Fibroblast of peridontal ligament (primary cell): ENCODE results near the gene CCDC124.

ENCODE experiments used
- DNase-seq: peaks from one replicate; pipeline ENCODE4 v3.0.0-alpha.2; 2010; ENCODE audit errors: extremely low read depth

CCDC124 gene

GRCh38 chr19:17953869-17954268 is 21.1 kb downstream of the CCDC124 start:
- DNase-seq: no peak

DNA sequence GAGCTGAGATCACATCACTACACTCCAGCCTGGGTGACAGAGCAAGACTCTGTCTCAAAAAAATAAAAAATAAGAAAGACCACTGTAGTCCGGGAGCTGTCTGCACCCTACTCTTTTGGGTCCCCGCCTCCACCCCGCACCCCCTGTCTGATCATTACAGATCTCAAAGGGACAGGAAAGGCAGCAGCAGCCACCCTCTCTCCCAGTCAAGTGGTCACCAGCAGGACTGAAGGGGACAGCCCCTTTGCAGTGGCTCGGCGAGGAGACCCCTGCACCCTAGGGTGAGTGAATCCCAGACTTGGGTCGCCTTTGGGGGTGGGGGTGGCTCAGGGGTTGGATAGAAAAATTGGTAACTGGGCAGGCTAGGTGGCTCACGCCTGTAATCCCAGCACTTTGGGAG is 21.6 kb downstream of the CCDC124 start:
- DNase-seq: no peak

- DNase-seq: no peak
Measured at GRCh38 chr19:17957149-17957849, 24.5 kb downstream of the CCDC124 start.

- DNase-seq: no peak
Measured at GRCh38 chr19:17957885-17958284, 25.1 kb downstream of the CCDC124 start.

DNA sequence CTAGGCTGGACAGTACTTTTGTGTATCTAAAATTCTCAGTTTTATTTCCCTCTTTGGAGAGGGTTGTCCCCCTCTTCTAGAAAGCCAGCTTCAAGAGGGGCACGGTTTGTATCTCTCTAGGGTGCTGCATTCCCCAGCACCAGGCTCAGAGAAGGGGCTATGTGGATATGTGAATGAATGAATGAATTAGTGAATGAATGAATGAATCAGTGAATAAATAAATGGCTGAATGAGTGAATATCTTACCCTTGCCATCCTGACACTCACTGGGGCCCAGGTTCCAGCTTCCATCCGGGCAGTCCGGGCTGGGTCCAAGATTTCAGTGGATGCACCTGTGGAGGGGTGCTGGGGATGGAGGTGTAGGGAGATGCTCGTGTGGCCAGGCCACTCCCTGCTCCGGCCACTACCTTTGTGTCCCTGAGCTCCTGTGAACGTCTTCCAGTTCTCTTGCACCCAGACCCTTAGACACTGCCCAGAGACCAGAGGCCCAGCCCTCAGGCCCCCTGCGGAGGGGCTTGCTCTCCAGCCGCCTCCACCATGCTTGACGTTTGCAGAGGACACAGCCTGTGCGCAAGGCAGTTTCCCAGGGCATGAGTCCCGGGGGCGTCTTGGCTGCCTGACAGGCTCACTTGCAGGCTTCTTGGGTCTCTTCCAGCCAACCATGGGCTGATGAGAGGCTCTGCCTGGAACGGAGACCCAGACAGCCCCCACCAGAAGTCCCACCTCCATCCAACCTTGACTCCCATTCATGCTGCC is 31.3 kb downstream of the CCDC124 start:
- DNase-seq: no peak

GRCh38 chr19:17965370-17966128 is 32.7 kb downstream of the CCDC124 start:
- no peak for DNase-seq

- no peak for DNase-seq
Measured at GRCh38 chr19:17966129-17966483, 33.3 kb downstream of the CCDC124 start.

GRCh38 chr19:17966550-17967256 is 33.9 kb downstream of the CCDC124 start, which contains the start of gene KCNN1:
Gene KCNN1, plus strand, starts transcription at chr19:17967107. Its CDS starts 6,782 bp downstream, at chr19:17973889.
- DNase-seq: no peak

DNA sequence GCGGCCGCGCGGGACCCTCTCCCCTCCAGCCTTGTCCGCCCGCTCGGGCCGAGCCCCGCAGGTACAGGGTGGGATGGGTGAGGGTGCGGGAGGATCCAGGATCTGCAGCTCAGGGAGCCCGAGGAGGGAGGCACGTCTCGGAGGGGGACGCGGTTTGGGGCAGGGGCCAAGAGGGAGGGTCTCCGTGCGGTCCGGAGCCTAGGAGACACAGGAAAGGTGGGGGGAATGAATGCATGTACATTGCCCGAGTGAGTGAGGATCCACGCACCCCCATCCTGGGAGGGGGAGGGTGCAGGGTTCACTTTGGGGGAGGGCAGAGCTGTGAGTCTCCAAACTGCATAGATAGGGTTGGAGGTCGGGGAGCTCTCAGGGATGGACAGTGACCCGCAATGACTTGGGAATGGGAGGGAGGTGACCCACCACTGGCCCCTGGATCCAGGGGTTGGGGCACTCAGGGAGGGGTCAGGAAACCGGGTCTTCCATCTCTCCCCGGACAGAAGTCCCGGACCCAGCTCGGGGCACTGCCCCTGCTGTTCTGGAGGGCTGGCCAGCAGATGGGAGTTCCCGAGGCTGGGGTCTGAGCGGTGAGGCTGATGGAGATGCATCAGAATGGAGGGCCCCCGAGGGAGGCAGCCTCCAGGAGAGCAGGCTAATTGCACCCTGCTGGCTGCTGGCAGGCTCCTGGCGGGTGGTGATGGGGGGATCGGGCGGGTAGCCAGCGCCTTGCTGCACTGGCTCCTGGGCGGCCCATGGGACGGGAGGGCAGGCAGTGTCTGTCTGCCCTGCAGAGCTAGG is 34.6 kb downstream of the CCDC124 start:
- no peak for DNase-seq

DNA sequence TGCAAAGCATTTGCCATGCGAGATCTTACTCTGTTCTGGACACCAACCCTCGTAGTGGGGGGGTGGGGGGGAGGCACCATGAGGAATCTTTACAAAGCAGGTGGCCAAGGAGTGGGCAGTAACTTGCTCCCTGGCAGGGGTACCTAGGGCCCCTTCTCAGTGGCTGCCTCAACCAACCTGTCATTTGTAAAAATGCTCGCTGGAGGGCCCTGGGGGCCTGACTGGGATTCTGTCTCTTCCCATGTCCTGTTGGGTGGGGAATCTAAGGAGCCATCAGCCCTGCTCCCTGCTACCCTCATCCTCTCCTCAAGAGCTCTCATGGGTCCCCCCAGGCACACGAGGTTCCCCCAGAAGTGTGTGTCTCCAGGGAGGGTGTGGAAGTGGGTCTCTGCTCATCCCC is 35.5 kb downstream of the CCDC124 start:
- DNase-seq: no peak

- DNase-seq: no peak
Measured at GRCh38 chr19:17969096-17969792, 36.4 kb downstream of the CCDC124 start.

GRCh38 chr19:17972230-17972629 is 39.4 kb downstream of the CCDC124 start:
- DNase-seq: no peak

GRCh38 chr19:17973759-17974158 is 40.9 kb downstream of the CCDC124 start:
- no peak for DNase-seq

DNA sequence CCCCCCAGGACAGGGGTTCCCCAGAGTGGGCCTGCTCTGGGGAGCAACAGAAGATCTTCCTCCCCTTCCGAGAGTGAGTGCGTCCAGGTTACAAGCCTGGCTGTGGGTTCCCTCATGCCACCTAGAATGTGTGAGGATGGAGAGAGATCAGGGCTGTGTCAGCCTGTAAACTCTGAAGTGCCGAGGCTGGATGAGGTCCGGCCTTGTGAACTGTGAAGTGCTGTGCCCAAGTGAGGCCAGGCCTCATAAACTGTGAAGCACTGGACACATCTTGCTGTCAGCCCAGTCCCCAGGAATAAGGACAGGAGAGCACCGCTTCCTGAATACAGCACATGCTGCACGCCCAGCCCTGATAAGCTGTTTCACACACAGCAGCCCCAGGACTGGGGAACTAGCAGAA is 41.7 kb downstream of the CCDC124 start:
- no peak for DNase-seq

- no peak for DNase-seq
Measured at GRCh38 chr19:17975032-17975431, 42.2 kb downstream of the CCDC124 start.

DNA sequence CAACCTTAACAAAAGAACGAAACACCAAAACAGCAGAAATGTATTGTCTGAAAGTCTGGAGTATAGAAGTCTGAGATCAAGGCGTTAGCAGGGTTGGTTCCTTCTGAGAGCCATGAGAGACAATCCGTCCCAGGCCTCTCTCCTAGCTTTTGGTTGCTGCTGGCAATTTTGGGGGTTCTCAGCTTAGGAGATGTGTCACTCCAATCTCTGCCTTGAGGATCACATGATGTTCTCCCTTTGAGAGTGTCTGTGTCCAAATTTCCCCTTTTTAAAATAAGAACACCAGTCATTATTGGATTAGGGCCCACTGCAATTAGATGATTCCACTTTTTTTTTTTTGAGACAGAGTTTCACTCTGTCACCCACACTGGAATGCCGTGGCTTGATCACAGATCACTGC is 44.2 kb downstream of the CCDC124 start:
- DNase-seq: no peak

GRCh38 chr19:17977488-17977887 is 44.7 kb downstream of the CCDC124 start:
- DNase-seq: no peak

DNA sequence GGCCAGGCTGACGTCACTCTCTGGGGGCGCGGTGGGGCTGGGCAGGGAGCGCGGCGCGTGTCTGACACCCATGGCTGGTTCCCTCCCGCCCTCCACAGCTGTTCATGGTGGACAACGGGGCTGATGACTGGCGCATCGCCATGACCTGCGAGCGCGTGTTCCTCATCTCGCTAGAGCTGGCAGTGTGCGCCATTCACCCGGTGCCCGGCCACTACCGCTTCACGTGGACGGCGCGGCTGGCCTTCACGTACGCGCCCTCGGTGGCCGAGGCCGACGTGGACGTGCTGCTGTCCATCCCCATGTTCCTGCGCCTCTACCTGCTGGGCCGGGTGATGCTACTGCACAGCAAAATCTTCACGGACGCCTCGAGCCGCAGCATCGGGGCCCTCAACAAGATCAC is 48.8 kb downstream of the CCDC124 start:
- no peak for DNase-seq

DNA sequence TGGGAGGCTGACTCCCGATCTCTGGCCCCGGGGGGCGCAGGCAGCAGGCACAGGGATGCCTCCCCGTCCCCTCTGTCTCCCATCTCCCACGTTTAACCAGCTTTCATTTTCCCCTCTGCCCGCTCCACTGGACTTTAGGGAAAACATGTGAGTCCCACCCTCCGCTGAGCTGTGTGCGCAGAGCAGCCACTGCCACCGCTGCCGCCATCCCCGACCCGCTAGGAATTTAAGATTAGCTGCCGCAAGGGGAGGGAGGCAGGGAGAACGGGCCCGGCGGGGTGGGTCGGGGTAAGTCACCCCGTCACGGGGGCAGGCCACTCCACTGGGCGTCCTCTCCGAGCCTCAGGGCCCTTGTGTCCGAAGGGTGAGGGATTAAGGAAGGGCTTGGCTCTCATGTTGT is 49.6 kb downstream of the CCDC124 start:
- DNase-seq: no peak

- no peak for DNase-seq
Measured at GRCh38 chr19:17985037-17985818, 52.4 kb downstream of the CCDC124 start.
